DND-41 (cell line): ENCODE data around the gene FGF1.

Experiments
- CTCF ChIP-seq: IDR thresholded peaks from 2 replicates; pipeline ENCODE4 v1.5.1; 2012; ENCODE audit warnings: borderline replicate concordance, low read length, moderate library complexity, mild to moderate bottlenecking; ENCODE audit not compliant: poor library complexity, severe bottlenecking; ENCODE audit errors: extremely low read depth
- EZH2 ChIP-seq: IDR thresholded peaks from 3 replicates; pipeline ENCODE4 v1.6.1; 2012; ENCODE audit warnings: borderline replicate concordance, low read depth, mild to moderate bottlenecking, moderate library complexity, low read length, inconsistent platforms; ENCODE audit not compliant: severe bottlenecking

DNA sequence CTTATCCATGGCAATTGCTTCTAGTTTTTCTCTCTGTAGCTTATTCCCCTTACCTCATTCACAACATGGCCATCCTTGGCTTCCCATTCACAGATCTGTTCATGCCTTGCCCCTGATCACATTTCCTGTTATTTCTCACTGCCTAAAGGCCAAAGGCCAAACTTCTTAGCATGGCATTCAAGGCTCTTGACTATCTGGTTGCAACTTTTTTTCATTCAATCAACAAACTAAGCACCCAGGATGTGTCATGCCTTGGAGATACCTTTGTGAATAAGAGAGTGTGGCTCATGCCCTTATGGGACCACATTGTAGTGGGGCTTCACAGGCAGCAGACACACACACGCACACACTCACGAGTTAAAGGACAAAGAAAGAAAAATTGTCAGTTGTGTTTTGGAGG is 27.6 kb downstream of the FGF1 start:
- TF ChIP-seq CTCF (no peak), EZH2 (no peak)
